Activated T-helper 1 cell treated with anti-CD3 and anti-CD28 coated beads, Interleukin-12 subunit alpha, Interleukin-12 subunit beta, Interleukin-2, Interleukin-4 antibody, amounts not matched to agents 30 ng/mL and 10 ng/mL and 1 ng/mL, durations not matched to agents 14 hours and 24 hours and 36 hours (primary cell): ENCODE results near the gene TET3. TPM values are rescaled to one million over a fixed set of nuclear protein-coding genes. Genes with fewer than 3 reads are reported as not detected.

ENCODE experiments used
- DNase-seq: peaks from one replicate; pipeline ENCODE4 v3.0.0; 2021; ENCODE audit warnings: low spot score
- H3K27ac Mint-ChIP-seq: one replicate; pipeline ENCODE4 v1.8.0; 2021; ENCODE audit warnings: mild to moderate bottlenecking, mixed read lengths
- H3K27me3 Mint-ChIP-seq: one replicate; pipeline ENCODE4 v1.8.0; 2022; ENCODE audit warnings: mild to moderate bottlenecking, moderate library complexity, mixed read lengths; ENCODE audit not compliant: insufficient read depth
- H3K36me3 Mint-ChIP-seq: one replicate; pipeline ENCODE4 v1.8.0; 2021; ENCODE audit warnings: low read depth, mixed read lengths
- H3K4me1 Mint-ChIP-seq: one replicate; pipeline ENCODE4 v1.8.0; 2021; ENCODE audit warnings: low read depth, mixed read lengths
- H3K4me3 Mint-ChIP-seq: one replicate; pipeline ENCODE4 v1.8.0; 2021; ENCODE audit warnings: mild to moderate bottlenecking, moderate library complexity, mixed read lengths
- H3K9me3 Mint-ChIP-seq: one replicate; pipeline ENCODE4 v1.8.0; 2021; ENCODE audit warnings: mixed read lengths
- intact Hi-C: fragments of 100-400 bp; cut with micrococcal nuclease; formaldehyde crosslinking; loops from one replicate; pipeline ENCODE4 v1.15.1; 2024
- total RNA-seq: library from RNA; stranded (reverse); gene quantifications from 2 replicates; pipeline ENCODE4 v1.2.3, GENCODE V29; 2022

TET3 gene
- total RNA-seq, 1 donor from 2014 or later = 20.5 TPM

DNA sequence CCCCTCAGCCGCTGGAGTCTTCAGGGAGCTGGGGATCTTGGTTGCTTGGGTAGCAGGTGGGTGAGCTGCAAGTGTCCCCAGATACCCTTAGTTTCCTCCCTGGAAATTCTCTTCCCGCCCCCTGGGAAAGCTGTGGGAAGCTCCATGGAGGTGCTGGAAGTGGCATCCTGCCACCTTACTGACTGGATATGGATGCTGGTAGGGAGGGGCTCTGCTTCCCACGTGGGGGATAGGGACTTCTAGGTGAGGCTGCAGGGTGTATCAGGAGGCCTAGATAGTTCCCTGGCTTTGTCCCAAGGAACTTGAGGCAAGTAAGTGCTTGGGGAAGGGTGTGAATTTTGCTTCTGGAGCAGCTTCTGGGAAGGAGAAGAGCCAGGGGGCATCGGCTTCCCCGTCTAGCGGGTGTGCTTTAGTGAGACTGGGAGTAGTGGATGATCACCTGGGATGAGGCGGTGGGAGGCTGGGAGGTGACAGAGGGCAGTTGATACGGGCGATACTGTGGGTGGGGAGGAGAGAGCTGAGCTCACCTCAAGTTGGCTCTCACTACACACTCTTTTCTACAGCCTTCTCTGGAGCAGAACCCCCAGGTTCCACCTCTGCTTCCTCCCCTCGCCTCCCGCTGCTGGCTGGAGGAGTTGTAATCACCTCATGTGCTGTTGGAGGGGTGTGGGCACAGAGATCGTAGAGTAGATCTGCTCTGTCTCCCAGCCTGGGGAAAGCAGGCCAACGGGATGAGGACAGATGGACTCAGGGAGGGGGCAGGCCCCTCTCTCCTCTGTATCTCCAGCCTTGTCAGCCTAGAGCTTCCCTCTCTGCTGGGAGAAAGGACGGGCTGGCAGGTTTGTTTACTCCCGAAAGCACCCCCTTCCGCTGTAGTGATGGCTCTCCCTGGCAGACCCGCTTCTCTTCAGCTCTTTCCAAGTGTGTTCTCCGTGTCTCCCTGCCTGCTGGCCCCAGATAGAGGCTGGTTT lies 19.8 kb downstream of the TET3 start:
- Mint-ChIP-seq H3K27ac (no peak overlapping the region), H3K4me3 (peak overlapping the region; percentile 64), H3K4me1 (peaks cover 66% of the 10 kb centered on the region), H3K36me3 (peaks cover 10% of the 10 kb centered on the region), H3K27me3 (peaks cover 2% of the 10 kb centered on the region), H3K9me3 (no peaks in the 10 kb centered on the region)
- DNase-seq = no peak
- intact Hi-C loops = loop anchor here (5.0 kb wide), 1 partner anchor 118 kb away; no protein-coding TSS in a partner anchor

GRCh38 chr2:74005786-74006185 lies 21.1 kb downstream of the TET3 start:
- H3K9me3 Mint-ChIP-seq = no peaks in the 10 kb centered on the region
- no peak for DNase-seq
- H3K36me3 Mint-ChIP-seq = peaks cover 12% of the 10 kb centered on the region
- peaks cover 56% of the 10 kb centered on the region for H3K4me1 Mint-ChIP-seq
- H3K4me3 Mint-ChIP-seq = no peak overlapping the region
- intact Hi-C loops = no loop called here
- H3K27me3 Mint-ChIP-seq = peaks cover 2% of the 10 kb centered on the region
- H3K27ac Mint-ChIP-seq = no peak overlapping the region

- intact Hi-C loops = no loop called here
- no peak overlapping the region for H3K4me3 Mint-ChIP-seq
- no peak overlapping the region for H3K27ac Mint-ChIP-seq
- DNase-seq = no peak
- peaks cover 12% of the 10 kb centered on the region for H3K36me3 Mint-ChIP-seq
- peaks cover 49% of the 10 kb centered on the region for H3K4me1 Mint-ChIP-seq
- no peaks in the 10 kb centered on the region for H3K9me3 Mint-ChIP-seq
- H3K27me3 Mint-ChIP-seq = no peaks in the 10 kb centered on the region
Observed at GRCh38 chr2:74006459-74006858, 21.7 kb downstream of the TET3 start.

DNA sequence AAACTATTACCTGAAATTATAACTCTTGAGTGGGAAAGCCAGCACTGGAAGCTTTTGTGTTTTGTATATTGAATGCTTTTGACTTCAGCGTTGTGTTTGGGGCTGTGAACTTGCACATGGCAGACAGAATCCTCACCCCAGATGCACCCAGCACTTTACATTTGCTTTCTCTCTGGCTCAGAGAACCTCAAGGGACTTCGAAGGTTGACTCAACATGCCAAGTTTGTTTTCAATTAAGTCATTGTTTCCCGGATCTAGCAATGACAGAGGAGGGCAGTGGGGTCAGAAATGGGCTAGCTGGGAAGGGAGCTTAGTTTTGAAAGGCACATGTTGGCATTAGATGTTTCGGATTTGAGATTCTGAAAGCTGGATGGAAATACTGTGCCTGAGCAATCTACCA lies 22.4 kb downstream of the TET3 start:
- Mint-ChIP-seq H3K27ac (no peak overlapping the region), H3K4me3 (no peak overlapping the region), H3K36me3 (peaks cover 12% of the 10 kb centered on the region), H3K9me3 (no peaks in the 10 kb centered on the region), H3K4me1 (peaks cover 43% of the 10 kb centered on the region), H3K27me3 (no peaks in the 10 kb centered on the region)
- no peak for DNase-seq
- intact Hi-C loops = no loop called here

- no peaks in the 10 kb centered on the region for H3K27me3 Mint-ChIP-seq
- no peaks in the 10 kb centered on the region for H3K9me3 Mint-ChIP-seq
- H3K27ac Mint-ChIP-seq = no peak overlapping the region
- peaks cover 12% of the 10 kb centered on the region for H3K36me3 Mint-ChIP-seq
- peaks cover 43% of the 10 kb centered on the region for H3K4me1 Mint-ChIP-seq
- H3K4me3 Mint-ChIP-seq = no peak overlapping the region
- intact Hi-C loops = no loop called here
- no peak for DNase-seq
Observed at GRCh38 chr2:74007711-74008110, 23.0 kb downstream of the TET3 start.

- Mint-ChIP-seq H3K4me3 (no peak overlapping the region), H3K27ac (peak overlapping the region; percentile 40), H3K36me3 (peaks cover 10% of the 10 kb centered on the region), H3K9me3 (no peaks in the 10 kb centered on the region), H3K4me1 (peaks cover 33% of the 10 kb centered on the region), H3K27me3 (no peaks in the 10 kb centered on the region)
- intact Hi-C loops = no loop called here
- no peak for DNase-seq
Observed at GRCh38 chr2:74008761-74009395, 24.2 kb downstream of the TET3 start.

- peaks cover 10% of the 10 kb centered on the region for H3K36me3 Mint-ChIP-seq
- DNase-seq = no peak
- no peak overlapping the region for H3K27ac Mint-ChIP-seq
- H3K4me3 Mint-ChIP-seq = no peak overlapping the region
- H3K4me1 Mint-ChIP-seq = peaks cover 26% of the 10 kb centered on the region
- H3K9me3 Mint-ChIP-seq = no peaks in the 10 kb centered on the region
- no peaks in the 10 kb centered on the region for H3K27me3 Mint-ChIP-seq
- intact Hi-C loops = no loop called here
Observed at GRCh38 chr2:74009577-74009976, 24.9 kb downstream of the TET3 start.

- Mint-ChIP-seq H3K4me1 (peaks cover 21% of the 10 kb centered on the region), H3K36me3 (peaks cover 8% of the 10 kb centered on the region), H3K27me3 (no peaks in the 10 kb centered on the region), H3K27ac (no peak overlapping the region), H3K9me3 (no peaks in the 10 kb centered on the region), H3K4me3 (no peak overlapping the region)
- no peak for DNase-seq
- intact Hi-C loops = no loop called here
Observed at GRCh38 chr2:74010087-74010541, 25.4 kb downstream of the TET3 start.

DNA sequence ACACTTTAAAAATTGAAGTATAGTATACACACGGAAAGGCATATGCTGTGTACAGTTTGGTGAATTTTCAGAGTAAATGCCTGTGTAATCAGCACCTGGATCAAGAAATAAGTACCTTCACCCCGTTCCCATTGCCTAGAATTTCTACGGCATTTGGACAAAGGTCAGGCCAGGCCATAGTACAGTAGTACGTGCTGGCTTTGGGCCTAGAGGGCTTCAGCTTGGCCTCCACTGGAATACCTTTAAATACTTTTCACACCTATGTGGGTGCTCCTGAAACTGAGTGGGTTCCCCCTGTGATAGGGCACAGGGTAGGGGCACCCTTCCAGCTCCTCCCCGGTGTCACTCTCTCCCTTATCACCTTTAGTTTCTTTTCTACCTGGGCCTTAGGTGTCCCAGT lies 26.5 kb downstream of the TET3 start:
- intact Hi-C loops = no loop called here
- H3K36me3 Mint-ChIP-seq = peaks cover 4% of the 10 kb centered on the region
- H3K9me3 Mint-ChIP-seq = no peaks in the 10 kb centered on the region
- peaks cover 17% of the 10 kb centered on the region for H3K4me1 Mint-ChIP-seq
- no peaks in the 10 kb centered on the region for H3K27me3 Mint-ChIP-seq
- no peak overlapping the region for H3K4me3 Mint-ChIP-seq
- no peak for DNase-seq
- no peak overlapping the region for H3K27ac Mint-ChIP-seq

DNA sequence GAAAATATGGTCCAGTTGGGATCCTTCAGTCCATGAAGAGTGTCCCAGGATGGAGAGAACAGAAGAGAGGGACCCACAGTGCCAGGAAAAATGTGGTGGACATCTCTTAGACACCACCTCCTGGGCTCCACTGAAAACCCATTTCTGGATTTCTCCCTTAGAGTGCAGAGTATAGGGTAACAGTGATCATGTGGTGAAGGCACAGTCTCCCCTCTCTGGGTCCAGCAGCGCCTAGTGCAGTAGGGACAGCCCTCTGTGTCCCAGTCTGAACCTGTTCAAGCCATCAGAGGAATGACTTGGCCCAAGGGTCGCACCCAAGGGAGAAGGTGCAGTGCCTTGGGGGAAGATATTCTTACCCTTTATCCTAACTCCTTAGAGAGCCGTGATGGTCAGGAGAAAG lies 30.1 kb downstream of the TET3 start:
- no peak for DNase-seq
- intact Hi-C loops = no loop called here
- peaks cover 8% of the 10 kb centered on the region for H3K4me1 Mint-ChIP-seq
- no peak overlapping the region for H3K4me3 Mint-ChIP-seq
- no peaks in the 10 kb centered on the region for H3K27me3 Mint-ChIP-seq
- no peaks in the 10 kb centered on the region for H3K9me3 Mint-ChIP-seq
- no peak overlapping the region for H3K27ac Mint-ChIP-seq
- no peaks in the 10 kb centered on the region for H3K36me3 Mint-ChIP-seq

- intact Hi-C loops = no loop called here
- Mint-ChIP-seq H3K9me3 (no peaks in the 10 kb centered on the region), H3K27me3 (no peaks in the 10 kb centered on the region), H3K4me3 (no peak overlapping the region), H3K36me3 (no peaks in the 10 kb centered on the region), H3K4me1 (peaks cover 24% of the 10 kb centered on the region), H3K27ac (no peak overlapping the region)
- no peak for DNase-seq
Observed at GRCh38 chr2:74017223-74017622, 32.5 kb downstream of the TET3 start.

DNA sequence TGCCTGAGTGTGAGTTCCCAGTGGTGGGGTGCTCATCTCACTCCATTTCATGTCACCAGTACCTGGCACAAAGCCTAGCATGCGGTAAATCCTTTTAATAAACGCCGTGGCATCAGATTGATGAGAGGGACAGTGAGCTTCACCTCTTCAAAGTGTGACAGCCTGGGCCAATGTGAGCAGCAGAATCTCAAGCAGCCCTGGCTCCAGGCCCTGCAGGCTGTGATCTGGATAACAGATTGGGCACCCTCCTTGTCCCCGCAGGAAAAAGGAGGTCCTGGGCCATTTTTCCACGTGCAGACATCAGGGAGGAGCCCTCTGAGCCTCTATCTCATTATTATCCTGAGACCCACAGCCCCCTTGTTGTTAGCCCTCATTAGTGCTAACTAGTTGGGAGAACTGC lies 34.8 kb downstream of the TET3 start:
- no peaks in the 10 kb centered on the region for H3K9me3 Mint-ChIP-seq
- H3K4me1 Mint-ChIP-seq = peaks cover 31% of the 10 kb centered on the region
- H3K27ac Mint-ChIP-seq = no peak overlapping the region
- no peaks in the 10 kb centered on the region for H3K27me3 Mint-ChIP-seq
- DNase-seq = no peak
- no peak overlapping the region for H3K4me3 Mint-ChIP-seq
- intact Hi-C loops = no loop called here
- H3K36me3 Mint-ChIP-seq = no peaks in the 10 kb centered on the region

GRCh38 chr2:74020702-74021406 lies 36.1 kb downstream of the TET3 start:
- Mint-ChIP-seq H3K27me3 (no peaks in the 10 kb centered on the region), H3K9me3 (no peaks in the 10 kb centered on the region), H3K36me3 (no peaks in the 10 kb centered on the region), H3K4me1 (peaks cover 31% of the 10 kb centered on the region), H3K27ac (no peak overlapping the region), H3K4me3 (no peak overlapping the region)
- no peak for DNase-seq
- intact Hi-C loops = no loop called here
